ENCODE data around the gene ASXL2. TPM values are rescaled to one million over a fixed set of nuclear protein-coding genes. Genes with fewer than 3 reads are reported as not detected.

ASXL2 gene
- total and polyA plus RNA-seq, 2 of the 13 experiments (the other 11 are each of a cell fraction or from before 2014, with no cell fraction given): 12.1 to 19.2 TPM

GRCh38 chr2:25881764-25882163 lies 3.5 kb upstream of the ASXL2 start:
- Histone ChIP-seq H2AFZ (ENCODE audit: low read length) (no peak overlapping the region), H3K4me3 (replicated peaks in 1 of 3; ENCODE audit: insufficient read depth in 1 of 3, low read depth in 2 of 3, low read length in 3 of 3) (no peak overlapping the region), H3K9ac (ENCODE audit: insufficient read depth, low read depth, low read length) (no peak overlapping the region), H4K20me1 (ENCODE audit: insufficient read depth, low read length) (peaks cover 5% of the 10 kb centered on the region; the same call in 1 of the 2 replicates), H3K4me1 (ENCODE audit: insufficient read depth, low read length) (peaks cover 64% of the 10 kb centered on the region), H3K27me3 (ENCODE audit: control insufficient read depth in 1 of 2, insufficient read depth in 2 of 2, low read length in 2 of 2) (no peaks in the 10 kb centered on the region; a peak in 1 of 5 replicates), H3K36me3 (replicated peaks in 1 of 2; ENCODE audit: control insufficient read depth in 1 of 2, insufficient read depth in 2 of 2, low read length in 2 of 2) (no peaks in the 10 kb centered on the region), H3K4me2 (ENCODE audit: low read depth, low read length) (no peak overlapping the region), H3K9me3 (ENCODE audit: low read length) (no peaks in the 10 kb centered on the region), H3K27ac (ENCODE audit: extremely low read length, insufficient read depth, low read length) (no peak overlapping the region), H3K79me2 (ENCODE audit: insufficient read depth, low read length) (peaks cover 13% of the 10 kb centered on the region)
- WGBS (ENCODE audit: low lambda C conversion rate): 90% methylated on average over 4 of the region's 4 CpGs
- no TSS peak for BruUV-seq (replicated peaks)
- ATAC-seq (no peak), FAIRE-seq (no peak), DNase-seq (ENCODE audit: low spot score) (no peak)
- intact Hi-C loops (cut with micrococcal nuclease; ENCODE audit: unreplicated experiment): no loop called here
- TF ChIP-seq TGIF2 (CRISPR knock-in tag; IDR thresholded peaks at IDR 0.05): no peak
- TF ChIP-seq MLXIP (CRISPR knock-in tag; IDR thresholded peaks at IDR 0.05; ENCODE audit: borderline replicate concordance): no peak
- TF ChIP-seq YEATS4 (CRISPR knock-in tag; IDR thresholded peaks at IDR 0.05; ENCODE audit: borderline replicate concordance): no peak
- no peak for TF ChIP-seq MBNL3 (CRISPR knock-in tag; conservative IDR thresholded peaks at IDR 0.05)
- TF ChIP-seq CREBL2 (CRISPR knock-in tag; IDR thresholded peaks at IDR 0.05; ENCODE audit: borderline replicate concordance): no peak
- no peak for TF ChIP-seq NFRKB (IDR thresholded peaks at IDR 0.05)
- TF ChIP-seq POLR2AphosphoS5 (IDR thresholded peaks at IDR 0.05; ENCODE audit: low read depth, low read length): no peak
- no peak for TF ChIP-seq IKZF4 (CRISPR knock-in tag; IDR thresholded peaks at IDR 0.05; ENCODE audit: borderline replicate concordance, low read depth, not compliant biosample characterization)
- TF ChIP-seq TOPORS (CRISPR knock-in tag; IDR thresholded peaks at IDR 0.05): no peak
- TF ChIP-seq KMT2A (CRISPR knock-in tag; IDR thresholded peaks at IDR 0.05): no peak
- TF ChIP-seq ATF7-NPFF (CRISPR knock-in tag; IDR thresholded peaks at IDR 0.05; ENCODE audit: low read depth): no peak
- no peak for TF ChIP-seq DNMT3B (CRISPR knock-in tag; conservative IDR thresholded peaks at IDR 0.05)
- no peak for TF ChIP-seq ZNF414 (CRISPR knock-in tag; IDR thresholded peaks at IDR 0.05)
- TF ChIP-seq MTERF4 (CRISPR knock-in tag; IDR thresholded peaks at IDR 0.05): no peak
- TF ChIP-seq ZNF124 (CRISPR knock-in tag; IDR thresholded peaks at IDR 0.05): no peak
- no peak for TF ChIP-seq PBX3 (CRISPR knock-in tag; IDR thresholded peaks at IDR 0.05; ENCODE audit: borderline replicate concordance)
- no peak for TF ChIP-seq MTA1 (CRISPR knock-in tag; IDR thresholded peaks at IDR 0.05; ENCODE audit: borderline replicate concordance)
- TF ChIP-seq CENPX (CRISPR knock-in tag; IDR thresholded peaks at IDR 0.05): no peak
- TF ChIP-seq ZFP36L1 (CRISPR knock-in tag; IDR thresholded peaks at IDR 0.05): no peak
- in situ Hi-C loops (cut with HindIII; ENCODE audit: extremely low pct_ligation_motif_present, low pct_unique_long_range_greater_than_20kb): no loop called here
- ChIA-PET CTCF (ENCODE audit: low intra/inter-chr PET ratio, low total read pairs) (no interaction called here), POLR2A (no interaction called here)
